Measurements from ENCODE around the gene WT1.

GRCh38 chr11:32348502-32348901, 86.8 kb downstream of the WT1 start:
- TF ChIP-seq GATA3 (IDR thresholded peaks at IDR 0.05; ENCODE audit: low read depth, low read length) (no peak), GATA2 (IDR thresholded peaks at IDR 0.05; ENCODE audit: low read depth, low read length) (no peak)

All from SH-SY5Y (cell line).